HG03139 (cell line): ENCODE measurements around the gene DLGAP1.
"Not testable (repeated sequence)": the region's sequence is repeated elsewhere in the genome, so short reads cannot be mapped to it uniquely, and the experiment has no call there.

Experiments used
- ATAC-seq: cut with Tn5 transposase; IDR thresholded peaks from one replicate; pipeline ENCODE4 v1.9.1; 2021; ENCODE audit not compliant: unreplicated experiment

DLGAP1 gene

DNA sequence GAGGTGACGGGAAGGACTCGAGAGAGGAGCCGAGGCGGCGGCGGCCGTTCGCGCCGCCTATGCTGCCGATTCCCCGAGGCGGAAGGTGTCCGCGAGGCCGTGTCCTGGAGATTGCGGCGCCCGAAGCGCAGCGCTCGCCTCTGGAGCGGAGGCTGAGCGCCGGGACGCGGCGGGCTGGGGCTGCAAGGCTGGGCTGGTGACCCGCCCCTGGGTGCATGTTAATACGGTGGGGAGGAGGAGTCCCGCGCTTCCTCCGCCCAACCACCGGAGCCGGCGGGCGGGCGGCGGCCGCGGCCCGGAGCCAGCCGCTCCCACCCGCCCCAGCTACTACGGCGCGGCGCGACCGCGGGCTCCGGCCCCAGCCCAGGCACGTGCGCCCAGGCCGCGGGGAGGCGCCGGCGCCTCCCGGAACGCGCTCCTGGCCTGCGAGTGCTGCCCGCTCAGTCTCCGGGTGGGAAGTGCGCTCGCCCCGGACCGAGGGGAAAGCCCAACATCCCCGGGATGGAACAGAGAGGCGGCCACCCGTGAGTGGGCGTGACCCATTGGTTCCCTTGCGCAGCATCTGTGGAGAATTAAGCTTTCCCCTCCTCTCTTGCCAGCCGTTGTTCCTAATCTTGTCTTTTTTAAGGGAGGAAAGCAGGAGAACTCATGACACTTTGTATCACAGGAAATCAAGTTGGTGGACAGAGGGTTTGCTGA, at the start of gene DLGAP1:
Gene DLGAP1 (minus strand): TSS at position 195 of the 699 bp plus-strand sequence.
- no peak for ATAC-seq

DNA sequence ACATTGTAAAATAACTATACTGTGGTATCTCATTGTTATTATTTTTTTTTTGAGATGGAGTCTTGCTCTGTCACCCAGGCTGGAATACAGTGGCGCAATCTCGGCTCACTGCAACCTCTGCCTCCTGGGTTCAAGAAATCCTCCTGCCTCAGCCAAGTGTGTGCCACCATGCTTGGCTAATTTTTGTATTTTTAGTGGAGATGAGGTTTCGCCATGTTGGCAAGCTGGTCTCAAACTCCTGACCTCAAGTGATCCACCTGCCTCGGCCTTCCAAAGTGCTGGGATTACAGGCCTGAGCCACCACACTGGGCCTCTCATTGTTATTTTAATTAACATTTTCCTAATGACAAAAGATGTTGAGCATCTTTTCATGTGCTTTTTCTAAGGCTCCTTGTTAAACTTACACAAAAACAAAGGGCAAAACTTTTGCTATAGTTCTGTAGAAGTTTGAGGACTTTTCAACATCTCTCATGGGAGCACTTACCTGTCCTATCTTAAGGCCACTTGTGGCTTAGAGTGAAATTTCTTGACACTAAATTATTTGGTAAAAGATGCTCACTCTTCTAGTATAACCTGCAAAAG, 39.7 kb upstream of the DLGAP1 start:
- ATAC-seq: not testable (repeated sequence)

DNA sequence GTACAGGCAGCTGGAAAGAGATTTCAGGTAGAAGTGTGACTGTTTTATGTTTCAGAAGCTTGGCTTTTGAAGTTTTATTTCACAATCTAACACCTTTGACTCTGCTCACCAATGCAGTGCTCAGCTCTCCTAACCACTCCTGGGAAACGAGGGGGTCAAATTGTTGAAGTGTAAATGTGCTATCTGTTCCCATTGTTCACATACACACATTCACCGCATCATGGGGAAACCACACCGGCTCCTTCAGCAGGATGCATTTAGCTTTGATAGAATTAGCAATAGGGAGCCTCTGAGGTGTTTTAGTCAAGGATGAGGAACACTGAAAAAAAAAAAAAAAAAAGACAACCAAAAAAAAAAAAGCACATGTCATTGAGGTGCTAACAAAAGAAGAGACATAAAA, 13.4 kb upstream of the DLGAP1 start:
- ATAC-seq: no peak

DNA sequence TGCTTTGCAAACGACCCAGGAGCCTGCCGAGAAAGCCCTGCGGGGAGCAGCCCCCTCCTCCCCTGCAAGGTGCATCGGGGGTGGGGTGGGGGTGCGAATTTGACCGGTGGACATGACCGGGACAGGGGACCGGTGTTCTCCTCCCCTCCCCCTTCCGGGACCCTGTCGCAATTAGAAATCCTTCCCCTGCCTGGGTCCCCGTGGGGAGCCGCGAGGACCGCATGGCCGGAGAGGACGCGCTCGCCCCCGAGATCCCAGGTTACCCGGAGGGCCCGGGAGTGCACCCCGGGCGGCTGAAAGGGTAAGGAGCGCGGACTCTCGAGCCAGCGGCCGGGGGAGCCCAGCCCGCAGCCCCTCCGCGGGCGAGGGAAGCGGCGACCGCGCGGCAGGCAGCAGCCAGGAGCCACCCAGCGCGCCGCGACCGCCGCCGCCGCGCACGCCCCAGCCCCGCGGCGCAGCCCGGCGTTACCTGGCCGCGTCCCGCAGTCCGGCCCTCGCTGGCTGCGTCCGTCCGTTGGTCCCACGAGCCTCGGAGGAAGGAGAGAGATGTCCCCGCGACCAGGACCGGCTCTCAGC, 482 bp downstream of the DLGAP1 start:
- ATAC-seq: no peak

DNA sequence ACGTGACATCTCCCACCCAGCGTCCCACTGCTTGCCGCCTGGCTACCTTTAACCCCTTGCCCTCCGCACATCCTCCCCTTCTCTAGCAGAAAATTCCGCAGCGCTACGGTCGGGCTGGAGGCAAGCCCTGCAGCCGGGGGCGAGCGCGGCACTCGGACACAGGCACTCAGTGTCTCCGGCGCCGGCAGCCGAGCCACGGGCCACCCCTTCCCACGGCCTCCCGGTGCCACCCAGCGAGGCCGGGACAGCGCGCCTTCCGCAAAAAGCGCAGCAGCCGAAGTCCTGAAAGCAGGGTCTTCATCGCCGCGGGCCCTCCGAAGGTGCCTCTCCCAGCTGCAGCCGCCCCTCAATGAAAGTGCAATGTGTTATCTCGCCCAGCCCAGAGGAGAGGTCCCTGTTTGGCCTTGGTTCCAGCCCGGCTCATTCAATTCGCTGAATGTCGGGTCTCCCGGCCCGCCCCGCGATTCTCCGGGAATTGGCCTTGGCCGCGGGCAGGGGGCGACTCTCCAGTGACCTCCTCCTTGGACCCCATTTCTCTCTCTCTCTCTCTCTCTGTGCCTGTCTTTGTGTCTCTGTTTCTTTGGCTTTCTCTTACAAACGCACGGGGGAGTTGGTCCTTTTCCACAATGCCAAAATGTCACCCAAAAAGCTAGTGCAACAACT, 1.1 kb downstream of the DLGAP1 start:
- no peak for ATAC-seq

DNA sequence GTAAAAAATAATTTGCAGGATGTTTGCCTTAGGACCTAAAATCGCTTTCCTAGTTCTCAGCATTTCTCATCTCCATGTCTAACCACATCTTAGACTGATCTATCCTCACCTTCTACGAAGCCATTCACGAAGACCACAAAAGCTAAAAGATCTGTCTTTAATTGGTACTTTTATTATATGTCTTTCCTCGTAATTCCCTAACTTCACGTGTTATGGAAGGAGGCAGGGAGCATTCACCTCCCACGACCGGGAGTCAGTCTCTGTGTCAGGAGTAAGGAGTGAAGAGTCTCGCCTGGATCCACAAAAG, 1.6 kb downstream of the DLGAP1 start:
- ATAC-seq: no peak

DNA sequence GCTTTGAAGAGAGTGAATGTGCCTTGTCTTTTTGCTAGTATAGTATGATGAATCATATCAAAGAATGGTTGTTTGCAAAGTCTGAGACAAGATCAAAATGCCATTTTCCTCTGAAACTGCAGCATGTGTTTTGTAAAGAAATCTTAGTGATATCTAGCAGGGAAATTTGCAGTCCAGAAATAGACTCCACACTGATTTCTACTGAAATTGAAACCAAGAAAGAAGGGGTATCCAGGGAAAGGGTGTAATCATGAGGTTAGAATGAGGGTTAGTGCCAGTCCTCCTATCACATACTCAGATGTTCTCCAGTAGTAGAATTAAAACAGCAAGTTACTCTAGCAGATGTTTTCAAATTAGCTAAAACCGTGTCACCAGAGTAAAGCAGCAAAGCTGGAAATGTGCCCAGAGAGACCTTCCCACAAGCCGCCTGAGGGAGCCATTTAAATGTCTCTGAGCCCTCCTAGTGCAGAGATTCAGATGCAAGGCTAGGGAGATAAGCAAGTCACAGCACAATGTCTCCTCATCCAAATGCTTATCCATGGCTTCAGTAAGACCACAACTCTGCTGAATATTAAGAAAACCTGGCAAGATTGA, 4.9 kb downstream of the DLGAP1 start:
- no peak for ATAC-seq

DNA sequence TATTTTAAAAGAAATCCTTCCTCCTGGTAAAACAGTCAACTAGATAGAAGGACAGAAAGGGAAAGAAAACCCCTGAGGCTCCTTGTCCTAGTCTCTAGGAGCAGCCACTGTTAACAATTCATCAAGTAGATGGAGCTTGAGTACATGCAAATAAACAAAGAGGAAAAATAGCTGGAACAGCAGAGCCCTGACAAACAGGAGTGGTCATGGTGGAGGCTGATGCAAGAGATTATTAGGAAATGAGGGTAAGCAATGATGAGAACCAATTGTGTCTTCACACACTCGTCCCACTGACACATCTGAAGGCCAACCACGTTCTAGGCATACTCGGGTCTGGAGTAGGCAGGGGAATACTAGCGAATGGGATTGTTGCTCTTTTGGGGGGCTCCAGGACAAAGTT, 9.2 kb downstream of the DLGAP1 start:
- ATAC-seq: no peak

DNA sequence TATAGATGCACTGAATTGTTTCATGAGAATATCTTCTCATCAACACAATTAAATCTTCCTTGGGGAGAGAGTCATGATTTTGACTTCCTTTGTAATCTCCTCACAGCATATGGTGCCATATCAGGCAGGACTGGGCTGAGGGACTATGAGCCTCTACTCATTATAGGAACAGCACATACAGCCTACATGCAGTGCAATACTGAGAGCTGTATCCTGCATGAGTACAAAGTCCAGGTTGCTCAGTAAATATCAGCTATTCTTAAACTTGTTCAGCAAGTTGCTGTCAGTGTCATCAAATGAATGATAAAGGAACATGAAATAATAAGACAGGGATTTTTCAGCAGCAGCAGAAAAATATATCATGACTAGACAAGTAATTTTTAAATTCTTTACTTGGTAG, 10.8 kb downstream of the DLGAP1 start:
- ATAC-seq: no peak

DNA sequence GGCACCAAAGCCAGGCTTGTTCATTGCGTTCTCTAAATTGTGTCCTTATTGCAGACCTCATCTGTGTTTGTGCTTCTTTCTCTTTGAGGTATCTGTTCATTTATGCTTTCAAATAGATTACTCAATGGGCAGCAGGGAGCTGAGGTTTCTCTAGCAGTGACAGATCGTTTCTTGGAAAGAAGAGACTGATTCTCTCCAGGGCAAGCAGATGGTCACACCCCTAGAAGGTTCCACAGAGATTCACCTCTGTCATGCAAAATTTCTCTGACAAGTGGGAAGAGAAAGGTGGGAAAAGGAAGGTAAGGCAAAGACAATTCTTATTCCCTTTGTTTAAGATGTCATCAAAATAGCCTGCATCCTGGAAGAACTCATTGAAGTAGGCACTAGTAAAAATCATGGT, 14.0 kb downstream of the DLGAP1 start:
- no peak for ATAC-seq

DNA sequence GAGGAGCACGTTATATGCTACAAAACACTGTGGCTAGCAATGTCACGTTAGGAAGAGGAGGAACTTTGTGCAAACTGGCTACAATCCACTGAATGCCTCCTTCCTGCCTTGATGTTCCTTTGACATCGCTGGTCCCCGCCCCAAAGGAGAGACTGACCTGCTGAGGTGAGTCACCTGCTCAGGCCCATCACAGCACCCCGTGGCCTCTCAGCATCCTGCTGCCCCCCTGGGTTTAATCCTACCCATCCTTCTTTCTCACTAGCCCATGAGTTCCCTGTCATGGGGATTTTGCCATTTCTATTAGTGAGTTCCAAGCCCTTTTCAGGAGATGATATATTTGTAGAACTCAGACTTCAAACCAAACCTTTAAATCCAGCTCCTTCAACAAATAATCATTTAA, 16.2 kb downstream of the DLGAP1 start:
- ATAC-seq: no peak

DNA sequence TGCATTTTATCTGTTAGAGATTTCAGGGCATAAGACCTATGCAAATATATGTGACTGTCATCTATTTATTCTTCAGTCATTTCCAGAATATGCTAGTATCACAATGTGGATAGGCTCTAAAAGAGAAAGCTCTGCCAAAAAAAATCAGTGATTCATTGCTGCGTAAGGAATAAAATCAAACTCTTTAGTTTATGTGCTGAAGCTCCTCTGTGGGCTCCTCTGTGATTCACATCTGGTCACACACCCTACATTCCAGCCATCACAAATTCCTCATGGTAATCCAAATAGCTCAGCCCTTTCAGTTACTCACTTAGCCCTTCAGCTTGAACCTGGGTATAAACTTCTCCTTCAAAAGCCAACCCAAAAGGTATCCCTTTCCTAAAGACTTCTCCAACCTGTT, 21.4 kb downstream of the DLGAP1 start:
- ATAC-seq: no peak

DNA sequence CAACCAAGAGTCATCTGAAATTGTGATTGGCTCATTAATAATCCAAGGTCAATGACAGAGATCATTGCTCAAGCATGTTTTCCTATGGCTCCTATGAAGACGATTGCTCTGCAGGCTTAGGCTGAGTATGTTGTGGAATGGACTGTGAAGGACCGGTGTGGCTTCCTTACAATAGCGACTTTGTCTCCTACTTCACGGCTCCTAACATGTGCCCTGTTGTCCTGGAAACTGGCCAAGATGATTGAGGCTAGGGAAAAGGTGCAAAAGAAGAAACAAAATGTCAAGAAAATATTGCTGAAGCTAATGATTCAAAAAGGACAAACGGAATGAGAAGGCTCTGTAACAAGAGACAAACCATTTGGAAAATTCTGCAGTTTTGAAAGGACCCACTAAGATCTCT, 24.3 kb downstream of the DLGAP1 start:
- ATAC-seq: no peak

DNA sequence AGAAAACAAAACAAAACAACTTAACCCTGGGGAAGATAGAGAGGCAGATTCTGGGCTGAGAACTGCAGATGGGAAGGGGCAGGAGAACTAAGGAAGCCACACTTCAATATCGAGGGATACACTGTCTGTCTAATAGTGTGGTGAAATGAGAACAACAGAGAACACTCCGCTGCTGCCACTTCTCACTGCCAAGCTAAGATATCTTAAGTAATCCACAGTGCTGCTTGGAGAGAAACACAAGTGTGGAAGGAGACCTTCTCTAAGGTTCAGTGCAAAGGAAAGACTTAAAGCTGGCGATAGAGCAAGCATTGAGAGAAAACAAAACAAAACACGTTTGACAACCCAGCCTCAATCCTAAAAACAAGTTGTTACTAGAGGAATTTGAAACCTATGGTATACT, 37.4 kb downstream of the DLGAP1 start:
- ATAC-seq: no peak

DNA sequence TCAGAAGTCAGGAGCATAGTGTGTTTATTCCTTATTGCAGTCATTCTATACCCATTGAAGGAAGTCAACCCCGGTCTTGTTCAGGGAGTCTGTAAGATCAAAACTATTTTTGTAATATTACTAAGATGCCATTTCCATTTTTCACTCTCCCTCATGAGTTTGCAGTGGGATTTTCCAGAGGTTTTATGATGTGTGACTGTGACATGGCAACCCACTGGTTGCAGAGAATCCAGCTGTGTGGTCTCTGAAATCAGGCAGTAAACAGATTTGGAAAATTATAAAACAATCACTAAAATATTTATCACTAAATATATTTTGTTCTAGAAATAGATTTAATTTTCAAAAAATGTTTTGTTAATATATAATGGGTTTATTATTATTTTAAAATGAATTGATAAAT, 38.1 kb downstream of the DLGAP1 start:
- ATAC-seq: no peak

DNA sequence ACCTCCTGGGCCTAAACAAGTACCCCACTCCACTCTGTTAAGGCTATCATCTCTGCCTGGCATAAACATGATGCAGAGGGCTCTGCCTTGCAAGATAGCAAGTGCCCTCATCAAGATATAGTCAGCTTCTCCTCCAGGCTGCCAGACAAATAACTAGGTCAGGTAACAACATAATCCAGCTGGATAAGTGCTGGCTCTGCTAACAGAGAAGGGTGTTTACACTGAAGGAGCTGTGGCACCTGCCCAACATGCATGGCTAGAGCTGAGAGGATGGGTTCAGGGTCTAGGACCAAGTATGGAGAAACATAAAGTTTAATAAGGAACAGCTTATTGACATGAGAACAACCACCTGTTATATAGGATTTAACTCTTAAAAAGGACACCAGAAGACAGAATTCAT, 42.8 kb downstream of the DLGAP1 start:
- ATAC-seq: no peak

DNA sequence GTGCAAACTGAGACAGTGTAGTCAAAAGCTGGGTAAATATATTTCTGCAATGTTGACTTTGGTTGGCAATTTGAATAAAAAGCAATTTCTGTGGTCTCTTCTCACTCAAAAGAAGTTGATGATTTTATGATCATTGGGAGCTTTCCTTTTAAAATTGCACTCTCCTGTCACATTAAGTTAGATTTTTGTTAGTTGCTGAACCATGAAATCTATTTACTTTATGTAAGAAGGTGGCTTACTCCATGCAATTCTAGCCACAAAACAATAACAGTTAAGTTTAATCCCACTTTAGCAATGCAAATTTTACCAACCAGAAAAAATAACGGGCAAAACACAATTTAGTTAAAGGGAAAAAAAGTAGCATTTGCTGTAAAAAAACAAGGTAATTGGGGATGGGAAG, 48.3 kb downstream of the DLGAP1 start:
- no peak for ATAC-seq

DNA sequence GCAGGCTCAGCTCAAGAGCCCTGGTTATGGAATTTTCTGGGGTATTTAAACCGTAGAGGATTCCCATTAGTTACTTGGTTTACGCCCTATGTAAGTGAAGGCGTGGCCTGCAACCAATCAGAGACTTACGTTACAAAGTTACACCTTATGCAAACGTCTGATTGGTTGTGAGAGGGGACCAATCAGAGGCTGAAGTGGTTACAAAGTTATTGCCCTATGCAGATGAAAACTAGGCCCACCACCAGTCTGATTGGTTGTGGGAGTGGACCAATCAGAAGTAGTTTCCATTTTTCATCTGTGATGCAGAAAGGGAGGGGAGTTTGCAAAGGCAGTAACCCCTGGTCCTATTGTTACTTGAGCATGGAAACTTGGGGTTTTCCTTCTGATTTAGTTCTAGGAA, 49.1 kb downstream of the DLGAP1 start:
- no peak for ATAC-seq

DNA sequence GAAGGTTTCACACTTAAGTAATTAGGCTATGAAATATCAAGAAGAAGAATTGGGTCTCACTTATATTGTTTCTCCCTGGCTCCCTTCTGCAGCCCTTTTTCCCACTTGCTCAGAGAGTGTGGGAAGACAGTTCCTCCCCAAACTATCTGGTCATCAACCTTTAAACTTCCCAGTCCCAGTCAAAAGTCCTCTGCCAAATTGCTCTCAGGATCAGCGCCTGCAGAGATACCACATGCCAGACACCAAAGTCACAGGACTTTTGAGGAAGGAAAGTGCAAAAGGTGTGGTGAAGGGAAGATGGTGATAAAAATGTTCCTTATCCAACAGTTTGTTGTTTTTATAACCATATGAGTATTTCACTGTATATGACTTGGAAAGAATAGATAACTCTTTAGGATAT, 51.3 kb downstream of the DLGAP1 start:
- no peak for ATAC-seq

DNA sequence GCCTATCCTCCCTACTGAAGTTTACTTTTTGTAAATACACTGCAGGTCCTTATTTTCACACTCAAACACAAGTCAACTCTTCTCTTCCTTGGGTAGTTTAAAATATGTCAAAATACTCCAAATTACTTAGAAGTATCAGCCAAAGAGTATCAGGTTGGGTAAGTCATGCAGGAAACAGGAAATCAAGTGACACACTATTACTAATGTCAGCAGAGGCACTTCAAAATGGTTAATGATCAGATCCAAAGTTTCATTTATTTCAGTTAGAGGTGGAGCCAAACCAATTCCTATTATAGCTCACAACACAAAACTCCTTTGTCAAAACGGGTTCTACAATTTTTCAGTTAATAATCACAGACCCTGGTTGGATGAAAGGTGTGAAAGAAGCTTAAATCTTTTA, 54.2 kb downstream of the DLGAP1 start:
- ATAC-seq: no peak

DNA sequence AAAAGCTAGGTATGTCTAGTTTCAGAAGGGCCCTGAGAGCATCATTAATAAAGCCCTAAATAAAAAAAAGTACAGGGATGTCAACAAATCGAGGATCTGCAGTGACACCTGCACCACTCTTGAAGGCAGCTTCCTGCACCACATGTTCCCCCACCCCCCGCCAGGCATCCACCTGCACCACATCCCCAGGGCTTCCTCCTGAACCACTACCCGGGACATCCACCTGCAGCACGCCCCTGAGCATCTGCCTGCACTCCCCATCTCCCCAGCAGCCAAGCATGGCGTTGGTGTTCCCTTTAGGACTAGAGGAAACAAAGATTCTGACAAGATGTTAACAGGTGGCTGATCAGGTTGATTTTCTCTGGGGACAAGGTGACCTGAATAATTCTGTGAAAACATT, 55.2 kb downstream of the DLGAP1 start:
- ATAC-seq: no peak

DNA sequence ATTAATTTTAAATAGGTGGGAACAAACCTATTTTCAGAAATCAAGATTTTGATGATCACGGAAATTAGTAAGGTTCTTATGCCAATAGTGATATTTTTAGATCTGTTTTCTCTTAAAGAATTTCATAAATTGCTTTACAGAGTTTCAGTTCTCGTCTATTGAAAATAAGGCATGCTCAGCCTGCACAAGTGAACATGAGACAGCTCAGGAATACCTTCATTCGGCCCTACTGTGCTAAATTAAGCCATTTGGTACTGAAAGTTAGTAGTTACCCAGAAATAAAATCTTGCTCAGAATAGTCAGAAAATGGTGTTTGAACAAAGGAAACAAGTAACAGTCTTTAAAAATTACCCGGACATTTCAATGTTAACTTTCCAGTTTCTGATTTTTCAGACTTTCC, 60.4 kb downstream of the DLGAP1 start:
- no peak for ATAC-seq
